Kidney capillary endothelial cell (primary cell): Measurements from ENCODE around the gene CACNB4.
A peak's percentile ranks its signal among the peaks of the same experiment; 100 is the strongest.

Experiments used
- DNase-seq: peaks from one replicate; pipeline ENCODE4 v3.0.0-alpha.2; 2018; ENCODE audit warnings: low spot score

The CACNB4 gene

GRCh38 chr2:152088006-152088405, 10.8 kb downstream of the CACNB4 start:
- DNase-seq = no peak

GRCh38 chr2:152086231-152086630, 12.6 kb downstream of the CACNB4 start:
- DNase-seq = no peak

DNA sequence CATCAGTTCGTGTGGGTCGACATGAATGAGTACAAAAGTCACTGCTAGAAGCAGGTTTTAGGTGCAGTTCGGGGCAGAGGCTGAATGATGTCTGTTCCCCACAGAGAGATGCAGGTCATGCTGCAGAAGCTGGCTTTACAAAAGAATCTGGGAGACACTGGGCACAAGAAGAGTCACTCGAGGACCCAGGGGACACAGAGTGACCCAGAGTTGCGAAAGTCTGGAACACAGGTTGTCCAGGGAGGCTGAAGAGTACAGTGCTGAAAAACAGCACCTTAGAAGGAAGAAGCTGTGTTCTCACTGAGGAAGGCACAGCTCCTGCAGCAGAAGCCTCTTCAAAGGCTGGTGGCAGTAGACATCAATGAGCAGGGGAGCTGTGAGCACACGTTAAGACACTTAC, 14.8 kb downstream of the CACNB4 start:
- DNase-seq = no peak

DNA sequence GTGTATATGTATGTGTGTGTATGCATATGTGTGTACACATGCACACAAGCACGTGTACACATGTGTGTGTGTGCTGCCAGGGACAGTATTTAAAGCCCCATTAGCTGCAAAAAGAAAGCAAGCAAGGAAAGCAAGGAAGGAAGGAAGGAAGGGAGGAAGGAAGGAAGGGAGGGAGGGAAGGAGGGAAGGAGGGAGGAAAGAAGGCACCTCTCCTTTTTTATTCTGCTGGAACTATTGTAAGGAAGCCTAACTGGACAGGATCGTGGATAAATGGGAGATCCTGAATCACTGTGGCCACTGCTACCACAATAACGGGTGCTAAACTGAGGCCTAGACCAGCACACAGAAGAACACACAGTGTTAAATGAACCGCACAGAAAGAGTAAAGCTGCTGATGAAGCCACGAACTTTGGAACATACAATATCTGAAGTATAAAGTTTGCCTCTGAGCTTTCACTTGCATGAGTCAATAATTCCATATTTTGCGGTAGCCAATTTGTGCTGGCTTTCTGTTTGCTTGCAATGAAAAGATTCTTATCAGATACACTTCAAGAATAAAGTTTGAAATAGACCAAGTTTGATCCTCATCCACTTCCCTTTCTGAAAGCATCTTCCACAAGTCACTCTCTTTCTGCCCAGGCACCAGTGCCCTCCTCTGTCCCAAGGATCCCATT, 15.5 kb downstream of the CACNB4 start:
- no peak for DNase-seq

DNA sequence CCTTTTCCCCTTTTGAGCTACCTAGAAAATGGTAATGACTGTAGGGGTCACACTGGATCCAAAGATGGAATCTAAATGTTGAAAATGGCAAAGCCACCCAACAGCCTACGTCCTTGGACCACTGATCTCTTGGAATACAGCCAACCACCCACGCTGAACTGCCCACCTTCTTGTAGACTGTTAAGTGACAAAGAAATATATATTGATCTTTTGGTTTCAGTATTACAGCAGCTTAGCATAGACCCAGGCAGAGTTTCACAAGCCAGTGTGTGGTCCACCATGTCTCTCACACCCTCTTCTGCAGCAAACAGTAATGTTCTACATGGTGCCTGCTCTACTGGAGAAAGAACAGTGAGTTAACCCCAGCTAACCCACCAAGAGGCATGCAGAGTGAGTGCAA, 20.2 kb downstream of the CACNB4 start:
- no peak for DNase-seq

- no peak for DNase-seq
Observed at GRCh38 chr2:152078023-152078422, 20.8 kb downstream of the CACNB4 start.

DNA sequence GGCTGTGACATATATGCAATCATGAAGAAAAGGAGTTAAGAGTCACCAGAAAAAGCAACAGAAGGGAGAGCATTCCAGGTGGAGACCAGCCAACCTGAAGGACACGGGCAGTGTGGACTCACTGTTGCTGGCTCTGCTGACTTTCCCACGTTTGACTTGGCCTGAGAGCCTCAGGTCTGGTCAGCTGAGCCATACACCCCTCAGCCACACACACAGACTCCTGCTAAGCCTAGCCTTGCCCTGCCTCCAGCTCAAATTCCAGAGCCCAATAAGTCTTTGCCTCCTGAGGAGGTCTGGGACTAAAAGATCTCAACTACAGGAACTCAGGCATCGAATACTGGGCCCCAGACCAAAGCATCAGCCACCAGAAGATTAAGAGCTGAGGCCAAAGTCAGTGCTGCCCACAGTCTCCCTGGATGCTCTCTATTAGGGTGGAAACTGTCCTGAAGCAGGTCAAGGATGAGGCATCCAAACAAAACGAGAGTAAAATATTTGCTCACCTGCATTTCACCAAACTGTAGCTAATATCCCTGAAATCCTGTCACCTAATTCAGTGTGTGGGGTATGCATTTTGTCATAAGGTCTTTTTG, 23.3 kb downstream of the CACNB4 start:
- no peak for DNase-seq

DNA sequence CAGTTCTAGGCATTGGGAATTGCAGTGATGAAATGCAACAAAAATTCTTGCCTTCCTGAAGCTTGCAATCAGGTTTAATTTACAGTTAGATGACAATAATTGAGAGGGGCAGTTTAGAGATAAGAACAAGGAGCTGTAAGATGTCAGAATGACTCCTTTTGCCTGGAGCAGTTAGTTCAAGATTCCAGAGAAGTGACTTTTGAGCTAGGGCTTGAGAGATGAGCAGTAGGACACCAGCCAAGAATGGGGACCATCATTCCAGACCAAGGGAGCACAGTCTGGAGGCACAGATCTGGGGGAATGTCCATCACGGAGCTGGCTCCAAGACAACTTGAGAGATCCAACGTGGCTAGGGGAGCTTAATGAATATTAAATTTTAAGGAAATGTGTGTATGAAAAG, 26.8 kb downstream of the CACNB4 start:
- DNase-seq = no peak

GRCh38 chr2:152071518-152071917, 27.3 kb downstream of the CACNB4 start:
- no peak for DNase-seq

DNA sequence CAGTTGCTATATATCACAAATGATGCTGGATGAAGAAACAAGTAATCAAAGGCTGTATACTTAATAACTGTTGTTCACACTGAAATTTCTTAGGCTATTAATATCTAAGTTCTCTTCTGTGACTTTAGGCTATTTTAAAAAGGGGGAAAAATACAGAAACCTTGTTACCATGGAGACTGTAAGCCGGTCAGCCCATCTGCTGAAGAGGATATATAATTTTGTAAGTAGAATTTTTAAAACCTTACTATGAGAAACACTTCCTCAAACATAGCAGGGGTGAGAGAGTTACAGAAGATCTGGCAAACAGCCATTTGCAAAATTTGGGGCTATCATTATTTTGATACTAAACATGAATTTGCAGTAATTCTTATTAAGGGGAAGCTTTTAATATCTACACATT, 27.8 kb downstream of the CACNB4 start:
- no peak for DNase-seq

DNA sequence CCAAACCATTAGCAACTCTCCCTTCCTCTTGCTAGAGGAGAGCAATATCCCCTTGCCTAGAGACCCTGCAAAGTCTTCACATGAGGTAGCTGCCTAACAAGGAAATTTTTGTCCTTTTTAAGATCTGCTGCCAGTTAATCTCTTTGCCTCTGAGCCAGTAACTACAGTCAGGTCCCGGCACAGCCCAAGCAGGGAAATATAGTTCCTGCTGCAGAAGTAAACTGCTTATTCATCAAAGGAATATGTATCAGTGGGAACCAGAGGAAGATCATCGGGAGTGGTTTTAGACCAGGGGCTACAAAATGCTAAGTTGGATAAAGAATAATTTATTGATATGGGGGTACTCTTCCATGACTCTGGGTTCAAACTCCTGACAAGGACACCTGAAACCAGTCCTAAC, 30.6 kb downstream of the CACNB4 start:
- no peak for DNase-seq

DNA sequence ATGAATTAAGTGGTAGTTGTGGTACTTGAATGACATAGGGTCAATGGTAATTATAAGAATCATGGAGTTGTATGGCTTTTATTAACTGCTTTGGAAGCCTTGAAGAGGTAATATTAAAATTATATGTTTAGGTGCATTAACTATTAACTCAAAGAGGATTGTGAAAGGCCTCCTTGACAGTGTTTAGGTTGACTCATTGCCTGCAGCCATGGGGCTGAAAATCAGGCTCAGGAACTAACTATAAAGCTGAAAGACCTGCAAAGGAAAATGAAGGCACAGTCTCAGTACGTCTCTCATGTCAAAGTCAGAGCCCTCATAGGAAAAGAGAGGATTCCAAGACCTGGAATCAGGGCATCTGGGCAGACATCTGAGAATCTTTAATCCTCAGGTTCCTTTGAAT, 31.0 kb downstream of the CACNB4 start:
- no peak for DNase-seq

GRCh38 chr2:152065945-152066344, 32.9 kb downstream of the CACNB4 start:
- DNase-seq = no peak

DNA sequence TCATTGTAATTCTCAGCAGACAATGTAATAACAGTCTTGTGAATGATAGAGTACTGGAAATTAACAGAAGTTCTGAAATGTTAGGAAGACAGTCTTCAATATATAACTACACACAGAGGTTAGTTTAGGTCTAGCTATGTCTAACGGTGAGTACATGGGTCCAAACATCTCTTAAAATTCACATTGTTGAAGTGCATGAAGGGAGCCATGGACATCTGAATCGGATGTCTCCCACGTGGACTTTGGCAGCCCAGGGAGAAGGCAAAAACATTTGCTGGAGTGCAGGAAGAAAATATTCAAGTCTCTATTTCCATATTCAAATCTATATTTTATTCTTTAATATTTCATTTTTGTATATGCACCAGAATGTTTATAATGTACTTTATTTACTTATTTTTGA, 34.8 kb downstream of the CACNB4 start:
- DNase-seq = no peak

DNA sequence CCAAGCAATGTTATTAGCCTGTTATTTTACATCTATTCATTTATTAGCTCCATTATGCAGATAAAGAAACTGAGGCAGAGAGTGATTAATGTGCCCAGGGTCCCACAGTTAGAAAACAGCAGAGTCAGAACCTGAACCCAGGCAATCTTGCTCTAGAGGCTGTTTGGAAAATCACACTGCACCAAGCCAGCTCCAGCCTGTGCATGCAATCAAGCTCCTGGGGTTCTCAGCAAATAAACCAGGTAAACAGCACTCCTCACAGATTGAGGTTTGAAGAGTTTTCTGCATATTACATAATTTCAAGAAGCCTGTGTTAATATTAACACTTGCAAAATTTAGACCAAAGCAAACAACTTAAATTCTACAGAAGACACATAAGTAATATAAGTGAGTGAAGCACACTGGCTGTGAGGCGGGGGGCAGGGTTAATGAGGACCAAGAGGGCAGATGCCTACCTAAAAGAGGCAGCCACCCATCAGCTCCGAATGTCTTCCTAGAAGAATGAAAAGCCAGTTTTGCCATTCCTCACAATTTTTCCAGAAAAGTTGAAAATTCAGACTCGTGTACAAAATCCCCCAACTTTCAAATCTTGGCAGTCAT, 35.4 kb downstream of the CACNB4 start:
- no peak for DNase-seq

GRCh38 chr2:152062125-152063091, 36.4 kb downstream of the CACNB4 start:
- no peak for DNase-seq

GRCh38 chr2:152061383-152061782, 37.5 kb downstream of the CACNB4 start:
- DNase-seq = no peak

DNA sequence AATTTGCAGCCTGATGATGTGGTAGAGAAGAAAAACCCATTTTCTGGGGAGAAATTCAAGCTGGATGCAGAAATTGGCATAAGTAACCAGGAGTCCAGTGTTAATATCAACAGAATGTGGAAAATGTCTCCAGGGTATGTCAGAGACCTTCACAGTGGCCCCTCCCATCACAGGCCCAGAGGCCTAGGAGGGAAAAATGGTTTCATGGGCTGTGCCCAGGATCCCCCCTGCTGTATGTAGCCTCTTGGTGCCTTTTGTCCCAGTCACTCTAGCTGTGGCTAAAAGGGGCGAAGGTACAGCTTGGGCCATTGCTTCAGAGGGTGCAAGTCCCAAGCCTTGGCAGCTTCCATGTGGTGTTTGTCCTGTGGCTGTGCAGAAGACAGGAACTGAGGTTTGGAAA, 40.2 kb downstream of the CACNB4 start:
- DNase-seq = no peak

- DNase-seq = no peak
Observed at GRCh38 chr2:152056418-152056817, 42.4 kb downstream of the CACNB4 start.

GRCh38 chr2:152055366-152056108, 43.3 kb downstream of the CACNB4 start:
- DNase-seq = no peak

GRCh38 chr2:152054593-152054992, 44.3 kb downstream of the CACNB4 start:
- peak; percentile 24 for DNase-seq

DNA sequence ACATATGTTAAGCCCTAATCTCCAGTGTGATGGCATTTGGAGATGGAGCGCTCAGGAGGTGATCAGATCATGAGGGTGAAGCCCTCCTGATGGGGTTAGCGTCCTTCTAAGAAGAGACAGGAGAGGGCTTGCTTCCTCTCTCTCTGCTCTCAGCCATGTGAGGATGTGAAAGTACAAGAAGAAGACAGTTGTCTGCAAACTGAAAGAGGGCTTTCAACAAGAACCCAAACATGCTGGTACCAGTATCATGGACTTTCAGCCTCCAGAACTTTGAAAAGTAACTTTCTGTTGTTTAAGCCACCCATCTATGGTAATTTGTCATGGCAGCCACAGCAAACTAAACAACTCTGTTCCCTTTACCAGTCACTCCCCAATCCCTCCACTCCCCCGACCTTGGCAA, 47.4 kb downstream of the CACNB4 start:
- no peak for DNase-seq
